NCI-H2029 treated with DMSO at 0.1 percent for 48 hours (cell line): ENCODE measurements around the gene B4GALT5.
"Not testable (repeated sequence)": the region's sequence is repeated elsewhere in the genome, so short reads cannot be mapped to it uniquely, and the experiment has no call there.

Experiments
- DNase-seq: peaks from one replicate; lab custom pipeline; 2025; lab: John Stamatoyannopoulos, UW

The B4GALT5 gene

GRCh38 chr20:49679634-49680033, 34.0 kb downstream of the B4GALT5 start:
- no peak for DNase-seq

- DNase-seq = no peak
Measured at GRCh38 chr20:49677777-49678758, 35.6 kb downstream of the B4GALT5 start.

GRCh38 chr20:49676581-49677291, 36.9 kb downstream of the B4GALT5 start:
- DNase-seq = no peak

- DNase-seq = no peak
Measured at GRCh38 chr20:49675368-49676151, 38.1 kb downstream of the B4GALT5 start.

GRCh38 chr20:49674383-49675352, 39.0 kb downstream of the B4GALT5 start:
- no peak for DNase-seq

GRCh38 chr20:49672096-49672664, 41.5 kb downstream of the B4GALT5 start:
- no peak for DNase-seq

- no peak for DNase-seq
Measured at GRCh38 chr20:49671433-49671832, 42.2 kb downstream of the B4GALT5 start.

GRCh38 chr20:49669601-49670189, 44.0 kb downstream of the B4GALT5 start:
- DNase-seq = no peak

- not testable (repeated sequence) for DNase-seq
Measured at GRCh38 chr20:49668878-49669195, 44.8 kb downstream of the B4GALT5 start.

- no peak for DNase-seq
Measured at GRCh38 chr20:49668181-49668877, 45.3 kb downstream of the B4GALT5 start.

GRCh38 chr20:49666911-49667310, 46.8 kb downstream of the B4GALT5 start:
- no peak for DNase-seq

GRCh38 chr20:49665796-49666195, 47.9 kb downstream of the B4GALT5 start:
- no peak for DNase-seq

GRCh38 chr20:49664612-49665313, 48.9 kb downstream of the B4GALT5 start:
- DNase-seq = no peak

- no peak for DNase-seq
Measured at GRCh38 chr20:49663112-49663511, 50.6 kb downstream of the B4GALT5 start.

GRCh38 chr20:49661560-49662329, 51.9 kb downstream of the B4GALT5 start:
- no peak for DNase-seq

GRCh38 chr20:49660912-49661311, 52.8 kb downstream of the B4GALT5 start:
- DNase-seq = peak; percentile 55

GRCh38 chr20:49659056-49659455, 54.6 kb downstream of the B4GALT5 start:
- no peak for DNase-seq

- DNase-seq = no peak
Measured at GRCh38 chr20:49658508-49658907, 55.2 kb downstream of the B4GALT5 start.
